Adrenal gland (tissue), 12 donors: ENCODE results near the gene CKAP5. TPM values are rescaled to one million over a fixed set of nuclear protein-coding genes. Genes with fewer than 3 reads are reported as not detected.
"Not testable (repeated sequence)": the region's sequence is repeated elsewhere in the genome, so short reads cannot be mapped to it uniquely, and the experiment has no call there.

ENCODE experiments used
- DNase-seq, 7 donors: peaks; one replicate each; pipeline ENCODE4 v3.0.0-alpha.2; 2019 to 2020
- H3K27ac ChIP-seq, 5 donors: fragments of 200-600 bp; sonication (generic) in 4 of 5; 1 replicate in 3 of 5; 2 replicates in 2 of 5; pipeline versions ENCODE4 v1.5.1 to v1.8.0; 2016 to 2020; ENCODE audit warnings: mild to moderate bottlenecking in 1 of 5
- H3K27me3 ChIP-seq: fragments of 200-600 bp; 2 replicates; pipeline ENCODE4 v1.8.0; 2021
- H3K36me3 ChIP-seq, 2 donors: fragments of 200-600 bp; replicated peaks in 1 of 2; 1 replicate in 1 of 2; 2 replicates in 1 of 2; pipeline versions ENCODE4 v1.5.1 to v1.8.0; 2018 to 2022
- H3K4me1 ChIP-seq, 2 donors: fragments of 200-600 bp; replicated peaks in 1 of 2; 1 replicate in 1 of 2; 2 replicates in 1 of 2; pipeline versions ENCODE4 v1.5.1 to v1.8.0; 2018 to 2021
- H3K4me3 ChIP-seq, 4 donors: fragments of 200-600 bp; sonication (generic) in 3 of 4; one replicate each; pipeline ENCODE4 v1.5.1; 2016 to 2018
- H3K9me3 ChIP-seq, 3 donors: fragments of 200-600 bp; sonication (generic) in 1 of 3; replicated peaks in 1 of 3; 1 replicate in 2 of 3; 2 replicates in 1 of 3; pipeline versions ENCODE4 v1.5.1 to v1.8.0; 2016 to 2021
- CTCF ChIP-seq, 6 experiments: fragments of 450-650 bp in 4 of 6; fragments of 200-600 bp in 2 of 6; sonication (generic) in 1 of 6; IDR thresholded peaks; 1 replicate in 5 of 6; 2 replicates in 1 of 6; pipeline versions ENCODE4 v1.5.1 to v1.8.0; 2016 to 2021; ENCODE audit warnings: antibody characterized with exemption in 6 of 6, mild to moderate bottlenecking in 2 of 6, moderate library complexity in 1 of 6
- POLR2A ChIP-seq, 2 donors: fragments of 450-650 bp; IDR thresholded peaks; one replicate each; pipeline ENCODE4 v1.6.1; 2017; ENCODE audit warnings: antibody characterized with exemption in 2 of 2, mild to moderate bottlenecking in 2 of 2, moderate library complexity in 1 of 2
- WGBS, 4 donors: extraction: QIAGEN DNeasy Blood & Tissue Kit in 2 of 4; methylation state at CpG; one replicate each; pipeline versions ENCODE4 v1.1.5 to v1.1.7; 2013 to 2017; 5-methylcytosine and 5-hydroxymethylcytosine counted together
- intact Hi-C, 2 donors: fragments of 100-400 bp; cut with DNase I; formaldehyde crosslinking; loops; one replicate each; pipeline versions ENCODE4 v1.14.1 to v1.15.0; 2022 to 2023
- polyA plus RNA-seq, 3 donors: library from polyadenylated mRNA; stranded (reverse); fragments of 200-250 nt in 2 of 3; fragments of 350-450 nt in 1 of 3; fragmentation: Illumina TruSeq in 1 of 3; extraction: RNeasy Lipid Tissue Mini Kit (QIAGEN cat#74804) in 1 of 3; gene quantifications; one replicate each; pipeline ENCODE4 v1.2.3, GENCODE V29; 2013 to 2014
- total RNA-seq, 9 donors: library from RNA; depleted of rRNA in 4 of 9; stranded (reverse); fragments of >200 nt in 4 of 9; fragments of 120-200 nt in 1 of 9; fragmentation: NEBNext Ultra II Directional in 1 of 9; extraction: Animal tissue kit (Norgen Biotek cat#: 25700) in 1 of 9; gene quantifications; one replicate each; pipeline versions ENCODE4 v1.1.0 to v1.2.4, GENCODE V29; 2013 to 2023
- donor health status: healthy with polysubstance abuse.
- donor health status: Bipolar disorder and iron deficiency.
- donor health status: DM: yes; HTN: yes; CAD: no.
- donor health status: DM: no; HTN: no; CAD: no.
- donor health status: DM: no; HTN: no; CAD: no.
- donor health status: DM: yes; HTN: yes; CAD: no.

The CKAP5 gene
- total and polyA plus RNA-seq, 12 donors, result 18.0 to 174 (median 97.6) TPM

GRCh38 chr11:46826310-46827044 is 19.6 kb downstream of the CKAP5 start:
- Histone ChIP-seq H3K9me3 (no peaks in the 10 kb centered on the region), H3K27ac (peak overlapping the region; percentile 51 to 90 (median 72)), H3K4me3 (peak overlapping the region; percentile 31 to 92 (median 68)), H3K4me1 (peaks cover 34 to 46% of the 10 kb centered on the region in 2 donors), H3K27me3 (no peaks in the 10 kb centered on the region), H3K36me3 (no peaks in the 10 kb centered on the region)
- intact Hi-C loops, result no loop called here
- peak; percentile 39 to 77 for TF ChIP-seq POLR2A (IDR thresholded peaks at IDR 0.05)
- TF ChIP-seq CTCF (IDR thresholded peaks at IDR 0.05), result peak in 4 of 6 experiments; percentile 16 to 36 (median 24)
- DNase-seq, result peak; percentile 79 to 92 (median 87)
- 1 to 6% (median 3%) methylated on average over 2 to 32 of the region's 32 CpGs for WGBS, 4 donors

GRCh38 chr11:46808799-46809431 is 37.2 kb downstream of the CKAP5 start:
- no peak overlapping the region for H3K27ac ChIP-seq
- WGBS, 4 donors, result 62 to 71% (median 68%) methylated on average over 3 of the region's 3 CpGs
- H3K36me3 ChIP-seq, result peaks cover 0 to 39% of the 10 kb centered on the region in 2 donors
- no peaks in the 10 kb centered on the region for H3K9me3 ChIP-seq
- no peak overlapping the region for H3K4me3 ChIP-seq
- no peak for DNase-seq
- intact Hi-C loops, result no loop called here
- peaks cover 0 to 3% of the 10 kb centered on the region in 2 donors for H3K4me1 ChIP-seq
- TF ChIP-seq POLR2A (IDR thresholded peaks at IDR 0.05), result no peak
- no peaks in the 10 kb centered on the region for H3K27me3 ChIP-seq

- Histone ChIP-seq H3K27me3 (no peaks in the 10 kb centered on the region), H3K9me3 (no peaks in the 10 kb centered on the region), H3K27ac (peak overlapping the region in 2 of 5 donors; percentile 11 to 36), H3K36me3 (peaks cover 0 to 47% of the 10 kb centered on the region in 2 donors), H3K4me3 (no peak overlapping the region), H3K4me1 (no peaks in the 10 kb centered on the region)
- intact Hi-C loops, result no loop called here
- WGBS, 4 donors, result 59 to 65% (median 63%) methylated on average over 7 of the region's 7 CpGs
- DNase-seq, result no peak
- TF ChIP-seq POLR2A (IDR thresholded peaks at IDR 0.05) (no peak), CTCF (IDR thresholded peaks at IDR 0.05) (no peak)
These were observed 44.2 kb downstream of the CKAP5 start for GRCh38 chr11:46801694-46802470.

- Histone ChIP-seq H3K27me3 (no peaks in the 10 kb centered on the region), H3K9me3 (no peaks in the 10 kb centered on the region), H3K27ac (no peak overlapping the region), H3K4me1 (no peaks in the 10 kb centered on the region), H3K36me3 (peaks cover 0 to 60% of the 10 kb centered on the region in 2 donors), H3K4me3 (no peak overlapping the region)
- intact Hi-C loops, result no loop called here
- WGBS, 4 donors, result 74 to 87% (median 84%) methylated on average over 1 of the region's 1 CpG
- no peak for DNase-seq
- TF ChIP-seq POLR2A (IDR thresholded peaks at IDR 0.05) (no peak), CTCF (IDR thresholded peaks at IDR 0.05) (no peak)
These were observed 45.9 kb downstream of the CKAP5 start for GRCh38 chr11:46800177-46800576.

- H3K4me1 ChIP-seq, intact Hi-C loops, H3K9me3 ChIP-seq, H3K27ac ChIP-seq, H3K4me3 ChIP-seq, DNase-seq, H3K27me3 ChIP-seq: not testable (repeated sequence)
- peaks cover 0 to 62% of the 10 kb centered on the region in 2 donors for H3K36me3 ChIP-seq
- 95 to 100% (median 98%) methylated on average over 2 of the region's 2 CpGs for WGBS, 4 donors
These were observed 46.4 kb downstream of the CKAP5 start for GRCh38 chr11:46799725-46800124.
